SK-N-SH treated with all-trans-retinoic acid at 6 μM for 48 hours (cell line): Measurements from ENCODE around the gene NUBPL.

Experiments used
- ATAC-seq: fragments of 200-7000 bp; cut with Tn5 transposase; 3 replicates; pipeline ENCODE4 v1.9.1; 2020; ENCODE audit warnings: mild to moderate bottlenecking, moderate library complexity
- ARNTL ChIP-seq: fragments of 450-650 bp; formaldehyde crosslinking; IDR thresholded peaks from 2 replicates; pipeline ENCODE4 v1.5.0; 2020; ENCODE audit warnings: low read depth, mild to moderate bottlenecking, moderate library complexity, borderline replicate concordance
- BACH2 ChIP-seq: fragments of 250-450 bp; sonication (Bioruptor Pico); IDR thresholded peaks from 2 replicates; pipeline ENCODE4 v1.9.0; 2021; ENCODE audit warnings: mild to moderate bottlenecking, borderline replicate concordance
- CSDC2 ChIP-seq: fragments of 250-450 bp; sonication (Bioruptor Pico); IDR thresholded peaks from 2 replicates; pipeline ENCODE4 v1.5.0; 2020; ENCODE audit warnings: mild to moderate bottlenecking, moderate library complexity
- GLIS3 ChIP-seq: fragments of 250-450 bp; sonication (Bioruptor Pico); IDR thresholded peaks from 2 replicates; pipeline ENCODE4 v1.5.0; 2020; ENCODE audit warnings: mild to moderate bottlenecking, moderate library complexity
- ISL1 ChIP-seq: fragments of 250-450 bp; sonication (Bioruptor Pico); IDR thresholded peaks from 2 replicates; pipeline ENCODE4 v2.1.2; 2022; ENCODE audit warnings: mild to moderate bottlenecking, moderate library complexity
- OSR1 ChIP-seq: fragments of 250-450 bp; sonication (Bioruptor Pico); IDR thresholded peaks from 2 replicates; pipeline ENCODE4 v1.8.0; 2022; ENCODE audit warnings: moderate library complexity, mild to moderate bottlenecking, inconsistent platforms
- POU6F1 ChIP-seq: fragments of 250-450 bp; sonication (Bioruptor Pico); IDR thresholded peaks from 2 replicates; pipeline ENCODE4 v1.8.0; 2021; ENCODE audit warnings: low read depth, mild to moderate bottlenecking, moderate library complexity, borderline replicate concordance
- PPARA ChIP-seq: fragments of 250-450 bp; sonication (Bioruptor Pico); IDR thresholded peaks from 2 replicates; pipeline ENCODE4 v1.5.0; 2020; ENCODE audit warnings: mild to moderate bottlenecking, borderline replicate concordance
- RARB ChIP-seq: fragments of 250-450 bp; sonication (Bioruptor Pico); IDR thresholded peaks from 2 replicates; pipeline ENCODE4 v1.8.0; 2021; ENCODE audit warnings: mild to moderate bottlenecking, moderate library complexity
- SNAI2 ChIP-seq: fragments of 250-450 bp; sonication (Bioruptor Pico); IDR thresholded peaks from 2 replicates; pipeline ENCODE4 v1.5.0; 2020; ENCODE audit warnings: mild to moderate bottlenecking, moderate library complexity
- TCF4 ChIP-seq: fragments of 250-450 bp; sonication (Bioruptor Pico); IDR thresholded peaks from 2 replicates; pipeline ENCODE4 v1.8.0; 2021; ENCODE audit warnings: mild to moderate bottlenecking, moderate library complexity, borderline replicate concordance
- TSHZ2 ChIP-seq: fragments of 250-450 bp; sonication (Bioruptor Pico); IDR thresholded peaks from 2 replicates; pipeline ENCODE4 v1.5.0; 2020; ENCODE audit warnings: mild to moderate bottlenecking, moderate library complexity
- ZC3H10 ChIP-seq: fragments of 250-450 bp; sonication (Bioruptor Pico); IDR thresholded peaks from 2 replicates; pipeline ENCODE4 v1.5.1; 2021; ENCODE audit warnings: mild to moderate bottlenecking, moderate library complexity
- ZFP3 ChIP-seq: fragments of 250-450 bp; sonication (Bioruptor Pico); IDR thresholded peaks from 2 replicates; pipeline ENCODE4 v1.5.0; 2020; ENCODE audit warnings: mild to moderate bottlenecking, moderate library complexity
- ZFP30 ChIP-seq: fragments of 450-650 bp; formaldehyde crosslinking; IDR thresholded peaks from 2 replicates; pipeline ENCODE4 v1.5.0; 2022; ENCODE audit warnings: mild to moderate bottlenecking, moderate library complexity
- ZNF565 ChIP-seq: fragments of 450-650 bp; formaldehyde crosslinking; conservative IDR thresholded peaks from 2 replicates; pipeline ENCODE4 v1.5.0; 2020; ENCODE audit warnings: low read depth, mild to moderate bottlenecking, moderate library complexity
- ZNF70 ChIP-seq: fragments of 450-650 bp; formaldehyde crosslinking; IDR thresholded peaks from 2 replicates; pipeline ENCODE4 v1.5.0; 2020; ENCODE audit warnings: mild to moderate bottlenecking, moderate library complexity
- ZNF8 ChIP-seq: fragments of 450-650 bp; formaldehyde crosslinking; IDR thresholded peaks from 2 replicates; pipeline ENCODE4 v1.5.0; 2020; ENCODE audit warnings: mild to moderate bottlenecking, moderate library complexity
- TF ChIP-seq, protein P1 (sequence below): fragments of 250-450 bp; sonication (Bioruptor Pico); IDR thresholded peaks from 2 replicates; pipeline ENCODE4 v1.5.1; 2021; ENCODE audit warnings: mild to moderate bottlenecking, moderate library complexity
- TF ChIP-seq, protein P2 (sequence below): fragments of 250-450 bp; sonication (Bioruptor Pico); IDR thresholded peaks from 2 replicates; pipeline ENCODE4 v1.8.0; 2020; ENCODE audit warnings: mild to moderate bottlenecking, moderate library complexity, borderline replicate concordance

The NUBPL gene

GRCh38 chr14:31827325-31827724 lies 266.1 kb downstream of the NUBPL start:
- no peak for TF ChIP-seq ZNF70
- no peak for TF ChIP-seq SNAI2
- no peak for TF ChIP-seq ZNF8 (CRISPR knock-in tag)
- no peak for TF ChIP-seq ZC3H10 (CRISPR knock-in tag)
- no peak for TF ChIP-seq GLIS3 (CRISPR knock-in tag)
- TF ChIP-seq ARNTL = no peak
- TF ChIP-seq ZFP30 (CRISPR knock-in tag) = no peak
- no peak for TF ChIP-seq ZNF565 (CRISPR knock-in tag)
- no peak for TF ChIP-seq POU6F1 (CRISPR knock-in tag)
- ATAC-seq = no peak

DNA sequence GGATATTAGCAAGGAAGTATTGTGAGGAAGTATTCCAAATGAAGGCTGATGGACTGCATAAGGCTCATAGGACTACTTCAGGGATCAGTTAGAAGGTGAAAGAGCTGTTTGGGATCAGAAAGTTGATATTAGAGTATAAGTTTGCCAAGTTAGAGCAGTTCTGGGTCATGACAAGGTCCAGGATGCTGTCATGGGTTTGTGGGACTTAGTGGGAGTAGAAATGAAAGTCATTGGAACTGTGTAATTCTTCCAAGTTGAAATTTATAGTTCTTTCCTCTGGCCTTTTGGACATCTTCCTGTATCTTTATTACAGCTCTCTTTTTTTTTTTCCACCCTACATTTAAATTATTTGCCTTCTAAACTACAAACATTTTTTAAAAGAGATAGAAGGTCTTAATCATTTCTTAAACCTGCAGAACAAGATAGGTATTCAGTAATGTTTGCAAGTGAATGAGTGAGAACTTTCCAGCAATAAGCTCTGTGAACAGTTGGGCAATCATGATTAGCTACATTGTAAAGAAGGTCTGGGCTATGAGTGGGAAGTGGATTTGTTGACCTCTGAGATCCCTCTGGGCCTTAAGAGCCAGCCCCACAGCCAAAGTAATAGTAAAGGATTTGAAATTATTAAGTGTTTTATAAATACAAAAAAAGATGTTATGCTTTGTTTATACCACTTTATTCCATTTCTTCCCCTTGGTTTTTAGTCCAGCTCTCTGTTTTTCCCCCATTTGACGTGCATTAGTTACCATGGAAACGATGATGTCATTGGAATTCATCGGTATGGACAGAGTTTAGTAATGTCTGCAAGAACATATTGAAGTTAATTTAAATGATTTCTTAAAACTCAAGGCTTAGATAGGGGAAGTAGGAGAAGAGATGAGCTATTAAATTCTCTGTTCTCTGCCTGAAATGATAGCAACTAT lies 268.0 kb downstream of the NUBPL start:
- peak; percentile 34; the same call in 1 of the 3 replicates for ATAC-seq
- TF ChIP-seq ZNF8 (CRISPR knock-in tag) = no peak
- TF ChIP-seq CSDC2 (CRISPR knock-in tag) = no peak
- TF ChIP-seq OSR1 = no peak
- no peak for TF ChIP-seq ZFP3 (CRISPR knock-in tag)
- TF ChIP-seq ZFP30 (CRISPR knock-in tag) = no peak
- no peak for TF ChIP-seq BACH2
- TF ChIP-seq, protein P1, sequence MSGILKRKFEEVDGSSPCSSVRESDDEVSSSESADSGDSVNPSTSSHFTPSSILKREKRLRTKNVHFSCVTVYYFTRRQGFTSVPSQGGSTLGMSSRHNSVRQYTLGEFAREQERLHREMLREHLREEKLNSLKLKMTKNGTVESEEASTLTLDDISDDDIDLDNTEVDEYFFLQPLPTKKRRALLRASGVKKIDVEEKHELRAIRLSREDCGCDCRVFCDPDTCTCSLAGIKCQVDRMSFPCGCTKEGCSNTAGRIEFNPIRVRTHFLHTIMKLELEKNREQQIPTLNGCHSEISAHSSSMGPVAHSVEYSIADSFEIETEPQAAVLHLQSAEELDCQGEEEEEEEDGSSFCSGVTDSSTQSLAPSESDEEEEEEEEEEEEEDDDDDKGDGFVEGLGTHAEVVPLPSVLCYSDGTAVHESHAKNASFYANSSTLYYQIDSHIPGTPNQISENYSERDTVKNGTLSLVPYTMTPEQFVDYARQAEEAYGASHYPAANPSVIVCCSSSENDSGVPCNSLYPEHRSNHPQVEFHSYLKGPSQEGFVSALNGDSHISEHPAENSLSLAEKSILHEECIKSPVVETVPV (CRISPR knock-in tag) = no peak
- TF ChIP-seq TCF4 (CRISPR knock-in tag) = no peak
- no peak for TF ChIP-seq PPARA (CRISPR knock-in tag)
- TF ChIP-seq ZNF70 = no peak
- TF ChIP-seq POU6F1 (CRISPR knock-in tag) = no peak
- no peak for TF ChIP-seq TSHZ2 (CRISPR knock-in tag)
- no peak for TF ChIP-seq ARNTL
- no peak for TF ChIP-seq RARB
- no peak for TF ChIP-seq SNAI2
- no peak for TF ChIP-seq ZC3H10 (CRISPR knock-in tag)

DNA sequence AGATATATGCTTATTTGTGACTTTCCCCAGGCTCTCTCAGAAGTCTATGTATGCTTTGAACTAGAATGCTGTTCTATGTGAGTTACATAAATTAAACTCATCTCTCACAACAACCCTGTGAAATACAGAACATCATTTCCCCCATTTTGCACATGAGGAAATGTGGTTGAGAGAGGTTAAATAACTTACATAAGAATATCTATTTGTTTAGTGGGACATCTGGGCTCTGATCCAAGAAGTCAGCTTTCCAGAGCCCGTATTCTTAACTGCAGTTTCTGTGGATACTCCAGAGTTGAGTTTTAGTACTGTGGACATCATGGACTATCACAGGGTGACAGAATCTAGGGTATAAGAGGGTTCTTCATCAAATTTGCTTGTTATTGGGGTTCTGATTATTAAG lies 273.4 kb downstream of the NUBPL start:
- no peak for ATAC-seq
- TF ChIP-seq, protein P2, sequence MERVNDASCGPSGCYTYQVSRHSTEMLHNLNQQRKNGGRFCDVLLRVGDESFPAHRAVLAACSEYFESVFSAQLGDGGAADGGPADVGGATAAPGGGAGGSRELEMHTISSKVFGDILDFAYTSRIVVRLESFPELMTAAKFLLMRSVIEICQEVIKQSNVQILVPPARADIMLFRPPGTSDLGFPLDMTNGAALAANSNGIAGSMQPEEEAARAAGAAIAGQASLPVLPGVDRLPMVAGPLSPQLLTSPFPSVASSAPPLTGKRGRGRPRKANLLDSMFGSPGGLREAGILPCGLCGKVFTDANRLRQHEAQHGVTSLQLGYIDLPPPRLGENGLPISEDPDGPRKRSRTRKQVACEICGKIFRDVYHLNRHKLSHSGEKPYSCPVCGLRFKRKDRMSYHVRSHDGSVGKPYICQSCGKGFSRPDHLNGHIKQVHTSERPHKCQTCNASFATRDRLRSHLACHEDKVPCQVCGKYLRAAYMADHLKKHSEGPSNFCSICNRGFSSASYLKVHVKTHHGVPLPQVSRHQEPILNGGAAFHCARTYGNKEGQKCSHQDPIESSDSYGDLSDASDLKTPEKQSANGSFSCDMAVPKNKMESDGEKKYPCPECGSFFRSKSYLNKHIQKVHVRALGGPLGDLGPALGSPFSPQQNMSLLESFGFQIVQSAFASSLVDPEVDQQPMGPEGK = no peak
- no peak for TF ChIP-seq ISL1
- TF ChIP-seq BACH2 = no peak
- no peak for TF ChIP-seq ZFP3 (CRISPR knock-in tag)
- no peak for TF ChIP-seq ZFP30 (CRISPR knock-in tag)
- TF ChIP-seq ZNF565 (CRISPR knock-in tag) = no peak
- no peak for TF ChIP-seq POU6F1 (CRISPR knock-in tag)
- TF ChIP-seq TSHZ2 (CRISPR knock-in tag) = no peak
- no peak for TF ChIP-seq ZC3H10 (CRISPR knock-in tag)
- TF ChIP-seq TCF4 (CRISPR knock-in tag) = no peak
